ENCODE data around the gene GIMAP1.

Gene GIMAP1

DNA sequence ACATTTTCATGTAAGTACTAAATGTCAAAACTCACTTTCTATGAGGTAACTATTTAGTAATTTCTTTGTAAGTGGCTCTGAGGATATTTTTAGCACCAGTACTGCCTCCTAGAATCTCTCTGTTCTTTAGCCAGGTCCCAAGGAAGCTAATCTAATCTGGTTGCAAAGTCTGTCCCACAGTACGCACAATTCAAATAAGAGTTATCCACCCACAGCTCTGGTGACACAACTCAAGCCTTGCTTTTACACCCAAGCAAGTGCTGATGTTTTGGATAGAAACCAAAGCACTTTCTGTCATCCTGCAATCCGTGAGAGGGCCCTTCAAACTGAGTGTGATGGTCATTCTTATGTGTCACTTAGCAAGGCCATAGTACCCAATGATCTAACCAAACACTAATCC, 35.3 kb downstream of the GIMAP1 start:
- DNase-seq, result peak; percentile 19

DNA sequence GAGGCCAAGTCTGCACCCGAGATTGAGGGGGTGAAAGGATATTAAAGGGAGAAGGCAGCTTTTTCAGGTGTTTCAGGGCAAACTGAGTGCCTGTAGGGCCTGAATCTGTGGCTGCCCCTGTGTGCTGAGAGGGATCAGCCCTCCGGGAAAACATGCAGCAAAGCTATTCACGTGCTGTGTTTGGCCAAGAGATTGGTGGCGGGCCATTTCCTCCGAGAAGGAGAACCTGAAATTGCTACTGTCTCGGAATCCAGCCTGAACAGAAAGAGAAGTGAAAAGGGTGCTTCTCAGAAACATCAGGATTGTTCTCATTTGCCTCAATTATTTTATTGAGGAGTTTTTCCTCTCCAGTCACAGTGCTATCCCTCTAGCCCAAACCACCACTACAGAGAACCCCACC, 36.8 kb downstream of the GIMAP1 start:
- peak; percentile 12 for DNase-seq

GRCh38 chr7:150753826-150754603, 37.6 kb downstream of the GIMAP1 start:
- DNase-seq, result peak; percentile 53

- peak; percentile 37 for DNase-seq
These were observed 38.5 kb downstream of the GIMAP1 start for GRCh38 chr7:150754951-150755350.

DNA sequence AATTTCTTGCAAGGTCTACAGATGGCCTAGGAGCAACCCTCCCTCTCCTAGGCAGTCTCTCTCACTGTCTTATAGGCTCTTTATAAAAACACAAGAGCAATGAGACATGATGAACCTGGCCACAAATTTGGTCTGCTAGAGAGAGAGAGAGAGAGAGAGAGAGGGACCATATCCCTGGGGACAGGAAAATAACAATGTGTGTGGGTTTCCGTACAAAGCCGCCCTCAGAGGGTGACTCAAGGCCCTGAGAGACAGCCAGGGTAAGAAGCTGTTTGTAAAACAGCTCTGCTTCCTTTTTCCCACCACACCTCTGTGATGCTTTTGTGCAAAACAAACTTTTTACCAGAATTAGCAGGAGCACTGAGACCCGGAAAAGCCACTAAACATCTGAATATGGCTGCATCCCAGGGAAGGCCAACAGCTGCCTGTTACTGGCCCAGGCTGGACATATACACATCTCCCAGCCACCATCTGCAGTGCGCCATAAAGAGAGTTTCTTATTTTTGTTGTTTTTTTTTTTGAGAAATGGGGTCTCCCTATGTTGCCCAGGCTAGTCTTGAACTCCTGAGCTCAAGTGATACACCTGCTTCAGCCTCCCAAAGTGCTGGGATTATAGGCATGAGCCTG, 39.2 kb downstream of the GIMAP1 start:
- peak; percentile 83 for DNase-seq

GRCh38 chr7:150756166-150756565, 39.8 kb downstream of the GIMAP1 start:
- peak; percentile 29 for DNase-seq

DNA sequence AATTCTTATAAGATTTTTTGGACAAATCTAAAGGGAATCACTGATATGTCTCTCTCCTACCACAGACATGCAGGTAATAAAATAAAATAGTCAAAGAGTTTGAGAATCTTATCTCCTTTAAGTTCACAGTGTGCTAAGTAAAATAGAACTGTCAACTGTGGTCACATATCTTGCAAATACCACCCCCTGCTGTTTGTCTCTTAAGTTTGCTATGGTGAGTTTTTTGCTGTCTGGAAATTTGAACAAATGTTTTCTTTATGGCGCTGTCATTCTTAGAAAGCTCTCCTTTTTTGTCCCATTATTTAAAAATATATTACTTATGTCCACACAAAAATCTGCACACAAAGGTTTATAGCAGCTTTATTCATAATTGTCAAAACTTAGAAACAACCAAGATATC, 40.4 kb downstream of the GIMAP1 start:
- DNase-seq, result peak; percentile 48

GRCh38 chr7:150759479-150759878, 43.1 kb downstream of the GIMAP1 start:
- no peak for DNase-seq

DNA sequence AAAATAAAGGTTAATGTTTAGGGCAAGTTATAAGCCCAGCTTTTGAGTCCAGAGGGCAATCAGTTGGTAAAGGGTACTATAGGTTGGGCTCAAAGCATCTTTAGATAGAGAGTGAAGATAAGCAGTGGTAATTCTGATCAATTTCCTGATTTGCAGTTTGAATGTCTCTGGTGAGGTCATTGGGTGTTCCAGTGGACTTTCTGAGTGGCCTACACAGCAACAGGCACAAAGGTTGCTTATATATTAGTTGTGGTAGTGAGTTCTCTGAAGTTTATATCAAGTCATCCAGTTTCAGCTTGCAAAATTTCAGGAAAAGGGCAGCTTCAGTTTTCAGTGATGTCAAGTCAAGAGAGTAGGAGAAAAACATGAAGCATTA, 49.9 kb downstream of the GIMAP1 start:
- no peak for DNase-seq

- DNase-seq, result no peak
These were observed 53.4 kb downstream of the GIMAP1 start for GRCh38 chr7:150769768-150770167.
